Peyer's patch (tissue), 4 donors: ENCODE measurements around the gene MRGPRX4.

Source experiments
- POLR2A ChIP-seq, 2 donors: fragments of 450-650 bp; IDR thresholded peaks; one replicate each; pipeline ENCODE4 v1.5.1; 2017; ENCODE audit warnings: antibody characterized with exemption in 2 of 2, mild to moderate bottlenecking in 2 of 2, moderate library complexity in 2 of 2
- TF ChIP-seq, protein P1 (sequence below), 6 experiments: fragments of 450-650 bp in 4 of 6; fragments of 200-600 bp in 2 of 6; sonication (generic) in 1 of 6; IDR thresholded peaks; one replicate each; pipeline ENCODE4 v1.5.1; 2017 to 2019; ENCODE audit warnings: antibody characterized with exemption in 6 of 6, mild to moderate bottlenecking in 3 of 6, moderate library complexity in 1 of 6

DNA sequence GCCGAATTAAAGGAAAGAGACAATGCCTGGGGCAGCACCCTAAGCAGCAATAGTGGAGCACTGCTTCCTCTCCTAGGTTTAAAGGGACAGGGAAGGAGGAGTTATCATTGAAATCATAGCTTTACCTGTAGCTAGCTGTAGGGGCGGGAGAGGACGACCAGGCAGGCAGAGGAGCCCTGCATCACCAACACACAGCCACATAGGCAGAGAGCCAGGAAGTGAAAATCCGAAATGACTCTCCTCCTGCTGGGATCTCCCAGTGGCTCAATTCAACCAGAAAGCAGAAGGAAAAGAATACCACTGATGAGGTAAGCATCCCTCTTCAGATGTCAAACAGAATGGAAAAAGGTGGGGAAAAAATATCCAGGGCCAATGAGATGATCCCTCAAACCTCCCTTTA, 20.4 kb downstream of the MRGPRX4 start:
- TF ChIP-seq, protein P1, sequence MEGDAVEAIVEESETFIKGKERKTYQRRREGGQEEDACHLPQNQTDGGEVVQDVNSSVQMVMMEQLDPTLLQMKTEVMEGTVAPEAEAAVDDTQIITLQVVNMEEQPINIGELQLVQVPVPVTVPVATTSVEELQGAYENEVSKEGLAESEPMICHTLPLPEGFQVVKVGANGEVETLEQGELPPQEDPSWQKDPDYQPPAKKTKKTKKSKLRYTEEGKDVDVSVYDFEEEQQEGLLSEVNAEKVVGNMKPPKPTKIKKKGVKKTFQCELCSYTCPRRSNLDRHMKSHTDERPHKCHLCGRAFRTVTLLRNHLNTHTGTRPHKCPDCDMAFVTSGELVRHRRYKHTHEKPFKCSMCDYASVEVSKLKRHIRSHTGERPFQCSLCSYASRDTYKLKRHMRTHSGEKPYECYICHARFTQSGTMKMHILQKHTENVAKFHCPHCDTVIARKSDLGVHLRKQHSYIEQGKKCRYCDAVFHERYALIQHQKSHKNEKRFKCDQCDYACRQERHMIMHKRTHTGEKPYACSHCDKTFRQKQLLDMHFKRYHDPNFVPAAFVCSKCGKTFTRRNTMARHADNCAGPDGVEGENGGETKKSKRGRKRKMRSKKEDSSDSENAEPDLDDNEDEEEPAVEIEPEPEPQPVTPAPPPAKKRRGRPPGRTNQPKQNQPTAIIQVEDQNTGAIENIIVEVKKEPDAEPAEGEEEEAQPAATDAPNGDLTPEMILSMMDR (IDR thresholded peaks at IDR 0.05), result no peak
- no peak for TF ChIP-seq POLR2A (IDR thresholded peaks at IDR 0.05)
